H9 (cell line): ENCODE results near the gene CCDC68. TPM values are rescaled to one million over a fixed set of nuclear protein-coding genes. Genes with fewer than 3 reads are reported as not detected.
"Not testable (repeated sequence)": the region's sequence is repeated elsewhere in the genome, so short reads cannot be mapped to it uniquely, and the experiment has no call there.

Experiments used
- DNase-seq: peaks from one replicate; pipeline ENCODE4 v3.0.0-alpha.2; 2017
- H2AFZ ChIP-seq: one replicate; pipeline ENCODE4 v1.6.1; 2013; ENCODE audit warnings: mild to moderate bottlenecking, low read length, control low read depth, moderate library complexity
- H2AK5ac ChIP-seq: 2 replicates; pipeline ENCODE4 v1.6.1; 2013; ENCODE audit warnings: low read length, control low read depth, mixed read lengths; ENCODE audit not compliant: insufficient read length
- H2BK120ac ChIP-seq: one replicate; pipeline ENCODE4 v1.6.1; 2013; ENCODE audit warnings: low read depth, mild to moderate bottlenecking, low read length, control low read depth, inconsistent platforms; ENCODE audit not compliant: poor library complexity, severe bottlenecking
- H2BK12ac ChIP-seq: 2 replicates; pipeline ENCODE4 v1.6.1; 2013; ENCODE audit warnings: low read length, control low read depth, mixed read lengths, low read depth; ENCODE audit not compliant: insufficient read length
- H2BK15ac ChIP-seq: 2 replicates; pipeline ENCODE4 v1.6.1; 2013; ENCODE audit warnings: low read depth, low read length, control low read depth
- H2BK20ac ChIP-seq: one replicate; pipeline ENCODE4 v1.6.1; 2013; ENCODE audit warnings: low read depth, mild to moderate bottlenecking, low read length, control low read depth, inconsistent platforms; ENCODE audit not compliant: poor library complexity, severe bottlenecking
- H2BK5ac ChIP-seq: 2 replicates; pipeline ENCODE4 v1.6.1; 2013; ENCODE audit warnings: low read length, control low read depth, mixed read lengths; ENCODE audit not compliant: insufficient read length
- H3K14ac ChIP-seq: 2 replicates; pipeline ENCODE4 v1.6.1; 2013; ENCODE audit warnings: low read length, control low read depth; ENCODE audit not compliant: insufficient read depth
- H3K18ac ChIP-seq: 2 replicates; pipeline ENCODE4 v1.6.1; 2013; ENCODE audit warnings: low read depth, mild to moderate bottlenecking, mixed read lengths, low read length, control low read depth; ENCODE audit not compliant: insufficient read length
- H3K23ac ChIP-seq: 2 replicates; pipeline ENCODE4 v1.6.1; 2013; ENCODE audit warnings: low read length, control low read depth, mixed read lengths, low read depth; ENCODE audit not compliant: insufficient read length
- H3K23me2 ChIP-seq: 2 replicates; pipeline ENCODE4 v1.6.1; 2013; ENCODE audit warnings: low read depth, mild to moderate bottlenecking, mixed read lengths, low read length, control low read depth; ENCODE audit not compliant: insufficient read length, poor library complexity, severe bottlenecking
- H3K27ac ChIP-seq: 2 replicates; pipeline ENCODE4 v1.5.1; 2013; ENCODE audit warnings: low read length, control low read depth, mixed read lengths, low read depth; ENCODE audit not compliant: insufficient read length
- H3K27me3 ChIP-seq: 2 replicates; pipeline ENCODE4 v1.6.1; 2013; ENCODE audit warnings: low read length, control low read depth, inconsistent platforms; ENCODE audit not compliant: insufficient read depth
- H3K4ac ChIP-seq: 2 replicates; pipeline ENCODE4 v1.6.1; 2013; ENCODE audit warnings: low read depth, mild to moderate bottlenecking, control low read depth, inconsistent platforms, low read length, moderate library complexity
- H3K4me1 ChIP-seq: 2 replicates; pipeline ENCODE4 v1.6.1; 2013; ENCODE audit warnings: low read length, control low read depth, inconsistent platforms; ENCODE audit not compliant: insufficient read depth
- H3K4me2 ChIP-seq: 2 replicates; pipeline ENCODE4 v1.6.1; 2013; ENCODE audit warnings: low read length, control low read depth, mixed read lengths; ENCODE audit not compliant: insufficient read length, insufficient read depth
- H3K56ac ChIP-seq: 2 replicates; pipeline ENCODE4 v1.6.1; 2013; ENCODE audit warnings: low read depth, mild to moderate bottlenecking, mixed read lengths, low read length, control low read depth; ENCODE audit not compliant: insufficient read length
- H3K79me1 ChIP-seq: 2 replicates; pipeline ENCODE4 v1.6.1; 2013; ENCODE audit warnings: low read depth, mild to moderate bottlenecking, moderate library complexity, low read length, control low read depth, inconsistent platforms; ENCODE audit not compliant: insufficient read depth, poor library complexity, severe bottlenecking
- H3K79me2 ChIP-seq: 2 replicates; pipeline ENCODE4 v1.6.1; 2013; ENCODE audit warnings: low read length, control low read depth, inconsistent platforms; ENCODE audit not compliant: insufficient read depth
- H3K9ac ChIP-seq: 2 replicates; pipeline ENCODE4 v1.6.1; 2013; ENCODE audit warnings: low read length, control low read depth, mixed read lengths; ENCODE audit not compliant: insufficient read length; ENCODE audit errors: extremely low read depth
- H3K9me3 ChIP-seq: one replicate; pipeline ENCODE4 v1.6.1; 2013; ENCODE audit warnings: low read depth, low read length, inconsistent platforms; ENCODE audit not compliant: control insufficient read depth
- H3T11ph ChIP-seq: one replicate; pipeline ENCODE4 v1.6.1; 2013; ENCODE audit warnings: mild to moderate bottlenecking, low read length, control low read depth, inconsistent platforms
- H4K20me1 ChIP-seq: one replicate; pipeline ENCODE4 v1.6.1; 2013; ENCODE audit not compliant: control insufficient read depth, insufficient read length, insufficient read depth
- H4K5ac ChIP-seq: 2 replicates; pipeline ENCODE4 v1.6.1; 2013; ENCODE audit warnings: low read depth, mild to moderate bottlenecking, mixed read lengths, low read length, control low read depth; ENCODE audit not compliant: insufficient read length
- H4K8ac ChIP-seq: replicated peaks from 2 replicates; pipeline ENCODE4 v1.6.1; 2013; ENCODE audit warnings: low read length, control low read depth, mixed read lengths, low read depth; ENCODE audit not compliant: insufficient read length
- H4K91ac ChIP-seq: 2 replicates; pipeline ENCODE4 v1.6.1; 2013; ENCODE audit warnings: low read depth, mild to moderate bottlenecking, moderate library complexity, mixed read lengths, low read length, control low read depth; ENCODE audit not compliant: insufficient read length
- H3K27ac Mint-ChIP-seq, 3 experiments: 2 replicates in 2 of 3; 3 replicates in 1 of 3; pipeline ENCODE4 v1.8.0; 2020 to 2021; ENCODE audit warnings: mixed read lengths in 3 of 3, mild to moderate bottlenecking in 1 of 3, moderate library complexity in 1 of 3
- H3K27me3 Mint-ChIP-seq: 2 replicates; pipeline ENCODE4 v1.8.0; 2021; ENCODE audit warnings: low read depth, mild to moderate bottlenecking, moderate library complexity, mixed read lengths
- H3K36me3 Mint-ChIP-seq, 3 experiments: 2 replicates in 2 of 3; 3 replicates in 1 of 3; pipeline ENCODE4 v1.8.0; 2020 to 2021; ENCODE audit warnings: low read depth in 3 of 3, mixed read lengths in 3 of 3; ENCODE audit not compliant: insufficient read depth in 1 of 3
- H3K4me1 Mint-ChIP-seq, 2 experiments: 2 replicates each; pipeline ENCODE4 v1.8.0; 2020; ENCODE audit warnings: mixed read lengths in 2 of 2
- H3K4me3 Mint-ChIP-seq, 2 experiments: 2 replicates in 1 of 2; 3 replicates in 1 of 2; pipeline ENCODE4 v1.8.0; 2020 to 2021; ENCODE audit warnings: mild to moderate bottlenecking in 2 of 2, mixed read lengths in 2 of 2, moderate library complexity in 1 of 2
- H3K9me3 Mint-ChIP-seq, 2 experiments: 2 replicates in 1 of 2; 3 replicates in 1 of 2; pipeline ENCODE4 v1.8.0; 2020; ENCODE audit warnings: mild to moderate bottlenecking in 2 of 2, mixed read lengths in 2 of 2, moderate library complexity in 1 of 2
- WGBS: extraction: QIAGEN DNeasy Blood & Tissue Kit; methylation state at CpG from one replicate; pipeline ENCODE4 v1.1.7; 2013; ENCODE audit warnings: missing lambda C conversion rate, low lambda C conversion rate, mixed read lengths; ENCODE audit not compliant: insufficient read length; ENCODE audit errors: extremely low coverage; 5-methylcytosine and 5-hydroxymethylcytosine counted together
- total RNA-seq: library from RNA; stranded (reverse); gene quantifications from 2 replicates; pipeline ENCODE4 v1.2.1, GENCODE V29; 2021
- TF ChIP-seq, protein P1 (sequence below): fragments of 200-600 bp; sonication (generic); conservative IDR thresholded peaks from 3 replicates; pipeline ENCODE4 v1.8.0; 2021; ENCODE audit warnings: antibody characterized with exemption, mild to moderate bottlenecking

CCDC68 gene
- total RNA-seq, 1 experiment from 2014 or later = not detected

DNA sequence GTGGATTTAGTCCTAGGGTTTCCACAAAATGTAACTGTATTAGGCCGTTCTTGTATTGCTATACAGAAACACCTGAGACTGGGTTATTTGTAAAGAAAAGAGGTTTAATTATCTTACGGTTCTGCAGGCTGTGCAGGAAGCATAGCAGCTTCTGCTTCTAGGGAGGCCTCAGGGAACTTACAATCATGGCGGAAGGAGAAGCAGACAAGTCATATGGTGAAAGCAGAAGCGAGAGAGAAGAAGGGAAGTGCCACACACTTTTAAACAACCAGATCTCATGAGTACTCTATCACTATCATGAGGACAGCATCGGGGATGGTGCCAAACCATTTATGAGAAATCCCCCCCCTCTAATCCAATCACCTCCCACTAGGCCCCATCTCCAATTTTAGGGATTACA, 9.5 kb upstream of the CCDC68 start:
- Histone ChIP-seq H3T11ph (no peak overlapping the region), H3K4me1 (no peaks in the 10 kb centered on the region), H3K56ac (no peak overlapping the region), H3K9ac (no peak overlapping the region), H3K23ac (no peak overlapping the region), H3K4me2 (no peak overlapping the region), H4K91ac (no peak overlapping the region), H2BK20ac (no peak overlapping the region), H2BK12ac (no peak overlapping the region), H2AK5ac (no peak overlapping the region), H3K18ac (no peak overlapping the region), H3K27ac (no peak overlapping the region), H2BK15ac (no peak overlapping the region), H3K9me3 (no peaks in the 10 kb centered on the region), H3K23me2 (no peaks in the 10 kb centered on the region), H3K79me2 (no peaks in the 10 kb centered on the region), H4K5ac (no peak overlapping the region), H2BK5ac (no peak overlapping the region), H3K14ac (no peak overlapping the region), H3K27me3 (no peaks in the 10 kb centered on the region), H2AFZ (no peak overlapping the region), H3K4ac (no peak overlapping the region), H3K79me1 (no peaks in the 10 kb centered on the region), H4K8ac (no peak overlapping the region), H2BK120ac (no peak overlapping the region), H4K20me1 (no peaks in the 10 kb centered on the region)
- H3K4me1 Mint-ChIP-seq = no peaks in the 10 kb centered on the region
- no peak for DNase-seq
- H3K36me3 Mint-ChIP-seq = no peaks in the 10 kb centered on the region; a peak in 1 of 7 replicates
- no peak overlapping the region for H3K4me3 Mint-ChIP-seq
- H3K9me3 Mint-ChIP-seq = no peaks in the 10 kb centered on the region
- TF ChIP-seq, protein P1, sequence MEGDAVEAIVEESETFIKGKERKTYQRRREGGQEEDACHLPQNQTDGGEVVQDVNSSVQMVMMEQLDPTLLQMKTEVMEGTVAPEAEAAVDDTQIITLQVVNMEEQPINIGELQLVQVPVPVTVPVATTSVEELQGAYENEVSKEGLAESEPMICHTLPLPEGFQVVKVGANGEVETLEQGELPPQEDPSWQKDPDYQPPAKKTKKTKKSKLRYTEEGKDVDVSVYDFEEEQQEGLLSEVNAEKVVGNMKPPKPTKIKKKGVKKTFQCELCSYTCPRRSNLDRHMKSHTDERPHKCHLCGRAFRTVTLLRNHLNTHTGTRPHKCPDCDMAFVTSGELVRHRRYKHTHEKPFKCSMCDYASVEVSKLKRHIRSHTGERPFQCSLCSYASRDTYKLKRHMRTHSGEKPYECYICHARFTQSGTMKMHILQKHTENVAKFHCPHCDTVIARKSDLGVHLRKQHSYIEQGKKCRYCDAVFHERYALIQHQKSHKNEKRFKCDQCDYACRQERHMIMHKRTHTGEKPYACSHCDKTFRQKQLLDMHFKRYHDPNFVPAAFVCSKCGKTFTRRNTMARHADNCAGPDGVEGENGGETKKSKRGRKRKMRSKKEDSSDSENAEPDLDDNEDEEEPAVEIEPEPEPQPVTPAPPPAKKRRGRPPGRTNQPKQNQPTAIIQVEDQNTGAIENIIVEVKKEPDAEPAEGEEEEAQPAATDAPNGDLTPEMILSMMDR = no peak
- no CpG with 5 or more reads among the region's 5 CpGs for WGBS
- no peaks in the 10 kb centered on the region for H3K27me3 Mint-ChIP-seq
- no peak overlapping the region for H3K27ac Mint-ChIP-seq

DNA sequence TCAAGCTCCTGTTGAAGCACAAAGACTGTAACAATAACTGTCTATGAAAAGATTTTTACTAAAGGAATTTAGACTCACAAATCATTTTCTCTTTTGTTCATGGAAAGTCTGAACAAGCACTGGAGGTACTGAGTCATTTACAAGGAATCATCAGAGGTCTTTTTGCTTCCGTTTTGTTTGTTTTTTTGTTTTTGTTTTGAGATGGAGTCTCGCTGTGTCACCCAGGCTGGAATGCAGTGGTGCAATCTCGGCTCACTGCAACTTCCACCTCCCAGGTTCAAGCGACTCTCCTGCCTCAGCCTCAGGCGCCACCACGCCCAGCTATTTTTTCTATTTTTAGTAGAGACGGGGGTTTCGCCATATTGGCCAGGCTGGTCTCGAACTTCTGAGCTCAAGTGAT, 9.0 kb upstream of the CCDC68 start:
- H3K4me3 Mint-ChIP-seq, H2AFZ ChIP-seq, H4K91ac ChIP-seq, H4K8ac ChIP-seq, H2BK120ac ChIP-seq, H2BK15ac ChIP-seq, H3T11ph ChIP-seq, H3K36me3 Mint-ChIP-seq, H3K79me1 ChIP-seq, H3K4me1 Mint-ChIP-seq, H4K5ac ChIP-seq, H3K27ac Mint-ChIP-seq, DNase-seq, H3K9me3 Mint-ChIP-seq, H3K4me1 ChIP-seq, H3K56ac ChIP-seq, H2AK5ac ChIP-seq, H3K4me2 ChIP-seq, H2BK5ac ChIP-seq, H2BK20ac ChIP-seq, H3K79me2 ChIP-seq, H3K27me3 ChIP-seq, H3K23ac ChIP-seq, H3K9me3 ChIP-seq, H3K18ac ChIP-seq, H3K27me3 Mint-ChIP-seq, H4K20me1 ChIP-seq, H3K9ac ChIP-seq, H3K4ac ChIP-seq, H3K27ac ChIP-seq, H3K14ac ChIP-seq, H3K23me2 ChIP-seq, H2BK12ac ChIP-seq: not testable (repeated sequence)
- no CpG with 5 or more reads among the region's 9 CpGs for WGBS
